GM20431 (cell line): ENCODE results near the gene TAF1C.
"Not testable (repeated sequence)": the region's sequence is repeated elsewhere in the genome, so short reads cannot be mapped to it uniquely, and the experiment has no call there.

Experiments used
- in situ Hi-C: fragments of 300-500 bp; cut with MseI, MboI; formaldehyde crosslinking; loops from one replicate; pipeline ENCODE4 v1.15.0; 2020; ENCODE audit warnings: low sequenced_read_pairs; ENCODE audit not compliant: unreplicated experiment

Gene TAF1C

GRCh38 chr16:84186685-84187437 lies at the start of gene TAF1C:
TAF1C (minus strand) TSS chr16:84187057; CDS start chr16:84184988, 2,069 bp downstream.
- in situ Hi-C loops = loop anchor here (10.0 to 25.0 kb wide), 2 partner anchors 102 to 225 kb away; partner anchors contain the start of genes NECAB2 and OSGIN1

DNA sequence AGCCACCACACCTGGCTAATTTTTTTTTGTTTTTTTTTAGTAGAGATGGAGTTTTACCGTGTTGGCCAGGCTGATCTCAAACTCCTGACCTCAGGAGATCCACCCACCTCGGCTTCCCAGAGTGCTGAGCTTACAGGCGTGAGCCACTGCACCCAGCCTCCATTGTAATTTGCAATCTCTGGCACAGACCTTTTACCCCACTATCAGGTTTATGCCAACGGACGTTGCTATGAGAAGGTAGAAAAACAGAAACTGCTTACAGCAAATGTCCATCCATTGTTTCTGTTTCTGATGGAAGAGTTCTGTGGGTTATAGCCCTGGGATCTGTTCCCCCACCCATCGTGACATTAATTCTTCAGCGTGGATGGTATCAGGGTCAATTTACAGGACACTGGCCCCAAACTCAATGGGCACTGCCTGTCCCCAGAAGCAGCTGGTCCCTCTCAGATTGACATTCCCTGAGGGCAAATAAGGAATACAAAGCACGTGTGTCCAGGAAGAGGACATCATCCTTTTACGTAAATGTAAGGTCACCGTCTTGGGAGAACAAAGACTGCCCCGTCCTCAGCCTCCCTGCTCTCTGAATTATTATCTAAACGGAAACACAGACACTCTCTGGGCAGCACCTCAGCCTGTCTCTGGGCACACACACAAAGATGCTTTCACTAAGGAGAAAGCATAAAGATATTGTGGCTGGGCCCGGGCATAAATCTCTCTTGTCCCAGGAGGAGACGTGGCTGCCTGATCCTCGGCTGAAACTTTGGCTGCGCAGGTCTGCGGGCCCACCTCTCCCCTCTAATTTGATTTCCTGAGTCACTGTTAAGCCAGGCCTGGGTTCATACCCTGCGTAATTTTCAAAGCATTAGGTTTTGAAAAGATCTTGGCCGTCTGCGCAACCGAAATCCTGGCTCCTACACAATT lies 47.7 kb upstream of the TAF1C start:
- in situ Hi-C loops = no loop called here

DNA sequence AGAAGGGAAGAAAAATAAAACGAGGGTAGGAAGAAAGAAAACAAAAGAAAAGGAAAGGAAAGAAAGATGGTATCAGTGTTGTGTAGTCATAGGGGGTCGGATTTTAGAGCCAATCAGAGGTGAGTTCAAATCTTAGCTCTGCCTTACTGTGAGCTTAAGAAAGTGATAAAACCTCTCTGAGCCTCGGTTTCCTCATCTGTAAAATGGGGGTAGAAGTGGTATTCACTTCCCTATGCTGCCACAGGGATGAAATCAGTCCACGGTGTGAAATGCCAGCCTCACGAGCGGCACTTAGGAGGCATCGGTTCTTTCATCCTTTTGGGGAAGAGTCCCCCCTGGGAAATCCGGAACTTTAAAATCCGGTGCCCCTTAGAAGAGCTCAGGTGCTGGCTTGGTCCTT lies 46.9 kb upstream of the TAF1C start:
- in situ Hi-C loops = no loop called here

GRCh38 chr16:84232969-84233368 lies 46.1 kb upstream of the TAF1C start:
- in situ Hi-C loops = no loop called here

DNA sequence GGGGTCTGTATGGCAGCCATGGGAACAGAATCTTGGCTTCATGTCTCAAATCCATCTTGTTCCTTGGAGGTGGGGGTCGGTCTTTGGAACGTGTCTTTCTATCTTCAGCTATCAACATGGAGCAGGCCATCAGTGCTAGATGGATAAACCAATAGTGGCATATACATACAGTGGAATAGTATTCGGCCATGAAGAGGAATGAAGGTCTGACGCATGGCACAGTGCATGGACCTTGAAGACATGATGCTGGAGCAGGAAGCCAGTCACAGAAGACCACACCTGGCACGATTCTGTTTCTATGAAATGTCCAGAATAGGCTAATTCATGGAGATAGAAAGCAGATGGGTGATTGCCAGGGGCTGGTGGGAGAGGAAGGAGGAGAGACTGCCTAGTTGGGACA lies 45.2 kb upstream of the TAF1C start:
- in situ Hi-C loops = no loop called here

- in situ Hi-C loops = no loop called here
Measured at GRCh38 chr16:84229471-84229870, 42.6 kb upstream of the TAF1C start.

DNA sequence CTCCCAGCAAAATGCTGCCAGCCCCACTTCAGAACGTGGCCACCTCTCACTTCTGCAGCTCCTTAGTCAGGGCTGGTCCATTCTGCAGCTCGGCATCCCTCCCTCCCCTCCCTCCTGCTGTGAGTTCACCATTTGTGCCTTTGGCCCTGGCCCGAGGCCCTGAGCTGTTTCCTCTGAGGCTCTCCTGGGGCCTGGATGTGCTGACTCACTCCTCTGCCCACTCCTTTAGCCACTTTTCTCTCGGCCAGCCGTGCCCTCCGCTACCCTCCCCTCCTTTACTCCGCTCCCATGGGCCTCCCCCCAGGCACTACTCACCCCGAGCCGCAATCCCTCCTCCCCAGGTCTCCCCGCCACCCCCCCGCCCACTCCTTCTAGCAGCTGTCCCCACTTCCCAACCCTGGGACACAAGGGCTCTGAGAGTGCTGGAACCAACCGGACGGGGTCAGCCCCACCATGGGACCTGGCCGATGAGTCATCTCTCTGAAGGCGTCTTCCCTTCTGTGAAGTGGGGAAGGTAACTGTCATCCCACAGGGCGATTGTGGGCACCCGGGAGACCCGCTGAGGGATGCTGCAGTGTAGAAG lies 41.5 kb upstream of the TAF1C start:
- in situ Hi-C loops = no loop called here

DNA sequence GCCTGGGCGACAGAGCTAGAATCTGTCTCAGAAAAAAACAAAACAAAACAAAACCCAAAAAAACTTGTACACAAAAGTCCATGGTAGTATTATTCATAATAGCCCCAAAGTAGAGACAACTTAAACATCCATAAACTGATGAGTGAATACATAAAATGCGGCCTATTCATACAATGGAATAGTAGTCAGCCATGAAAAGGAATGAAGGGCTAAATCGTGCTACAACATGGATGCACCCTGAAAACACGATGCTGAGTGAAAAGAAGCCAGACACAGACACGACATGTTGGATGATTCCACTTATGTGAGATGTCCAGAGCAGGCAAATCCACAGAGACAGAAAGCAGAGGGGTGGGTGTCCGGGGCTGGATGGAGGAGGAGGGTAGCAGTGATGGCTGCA lies 40.7 kb upstream of the TAF1C start:
- in situ Hi-C loops = no loop called here

GRCh38 chr16:84226026-84226425 lies 39.2 kb upstream of the TAF1C start:
- in situ Hi-C loops = no loop called here

DNA sequence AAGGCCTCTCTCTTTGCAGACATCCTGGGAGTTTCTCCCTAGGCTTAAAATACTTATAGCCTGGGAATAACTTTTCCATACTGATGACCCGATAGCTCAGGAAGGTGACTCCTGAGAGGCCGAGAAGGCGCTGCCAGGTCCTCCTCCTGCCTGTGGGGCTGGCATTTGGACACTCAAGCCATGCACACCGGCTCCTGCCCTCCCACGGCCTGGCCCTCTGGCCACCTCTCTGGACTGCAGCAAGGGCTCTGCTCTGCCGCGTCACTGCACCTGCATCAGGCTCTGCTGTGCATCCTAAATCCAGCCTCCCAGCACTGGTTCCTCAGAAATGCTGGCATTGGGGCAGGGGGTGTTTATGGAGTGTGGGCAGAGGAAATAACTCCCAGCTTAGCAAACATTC lies 38.7 kb upstream of the TAF1C start:
- in situ Hi-C loops = no loop called here

GRCh38 chr16:84225126-84225525 lies 38.3 kb upstream of the TAF1C start:
- in situ Hi-C loops = no loop called here

GRCh38 chr16:84224554-84224953 lies 37.7 kb upstream of the TAF1C start:
- in situ Hi-C loops = no loop called here

DNA sequence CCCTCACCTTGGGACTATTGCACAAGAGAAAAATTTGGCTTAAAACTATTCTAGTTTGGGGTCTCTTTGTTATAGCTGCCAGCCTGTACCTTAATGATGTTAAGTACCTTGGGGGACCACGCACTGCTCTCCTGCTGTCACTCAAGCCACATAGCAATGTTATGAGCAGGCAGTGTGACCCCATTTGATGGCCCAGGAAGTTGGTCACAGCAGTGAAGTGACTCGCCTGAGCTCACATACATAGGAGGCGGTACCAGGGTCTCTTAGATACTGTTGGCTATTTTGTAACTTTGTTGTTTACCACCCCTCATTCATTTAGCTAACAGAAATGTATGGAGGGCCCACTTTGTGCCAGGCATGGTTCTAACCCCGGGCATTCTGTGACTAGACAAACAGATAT lies 36.6 kb upstream of the TAF1C start:
- in situ Hi-C loops = no loop called here

- in situ Hi-C loops = no loop called here
Measured at GRCh38 chr16:84220851-84221250, 34.0 kb upstream of the TAF1C start.

DNA sequence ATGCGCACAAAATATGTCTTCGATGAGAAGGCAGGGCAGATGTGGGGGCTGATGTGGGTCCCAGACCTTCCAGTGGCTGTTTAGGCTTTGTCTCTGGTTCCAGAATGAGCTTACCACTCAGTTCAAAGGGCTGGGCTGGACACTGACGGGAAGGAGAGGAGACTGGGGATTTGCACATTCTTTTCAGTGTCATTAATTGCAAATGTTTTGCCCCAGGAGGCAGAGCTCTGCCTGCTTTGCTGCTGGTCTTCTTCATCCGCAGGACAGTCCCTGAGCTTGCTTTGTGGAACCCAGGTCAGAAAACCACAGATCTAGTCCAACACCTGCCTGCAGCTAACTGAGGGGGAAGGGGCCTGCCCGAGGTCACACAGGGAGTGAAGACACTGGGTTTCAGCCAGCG lies 32.1 kb upstream of the TAF1C start:
- in situ Hi-C loops = no loop called here

DNA sequence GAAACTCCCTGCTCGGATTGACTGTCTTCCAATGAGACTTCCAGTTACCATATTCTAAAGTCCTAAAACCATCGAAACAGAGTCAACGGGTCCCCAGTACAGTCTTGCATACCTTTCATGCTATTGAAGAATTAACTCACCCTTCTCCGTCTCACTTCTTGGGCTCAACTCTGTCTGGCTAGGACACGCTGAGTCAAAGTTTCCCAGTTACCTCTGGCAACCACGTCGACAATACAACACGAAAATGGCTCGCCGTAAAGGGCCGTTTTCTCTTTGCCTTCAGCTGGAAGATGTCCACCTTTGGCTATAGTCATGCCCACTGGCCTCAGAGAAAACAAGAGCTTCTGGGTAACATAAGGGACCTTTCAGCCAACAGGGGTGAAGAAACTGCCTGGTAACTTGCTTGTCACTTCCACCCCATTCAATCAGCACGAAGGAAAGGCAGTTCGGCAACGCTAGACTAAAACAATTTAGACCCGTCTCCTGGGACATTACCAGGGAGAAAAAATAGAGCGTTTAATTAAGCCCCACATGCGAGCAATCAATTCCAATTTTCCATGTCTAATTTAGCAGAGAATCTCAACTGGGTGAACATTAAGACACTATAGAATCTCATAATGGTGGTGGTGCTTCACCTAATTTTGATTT lies 31.4 kb upstream of the TAF1C start:
- in situ Hi-C loops = no loop called here

GRCh38 chr16:84216144-84216543 lies 29.3 kb upstream of the TAF1C start:
- in situ Hi-C loops = not testable (repeated sequence)

DNA sequence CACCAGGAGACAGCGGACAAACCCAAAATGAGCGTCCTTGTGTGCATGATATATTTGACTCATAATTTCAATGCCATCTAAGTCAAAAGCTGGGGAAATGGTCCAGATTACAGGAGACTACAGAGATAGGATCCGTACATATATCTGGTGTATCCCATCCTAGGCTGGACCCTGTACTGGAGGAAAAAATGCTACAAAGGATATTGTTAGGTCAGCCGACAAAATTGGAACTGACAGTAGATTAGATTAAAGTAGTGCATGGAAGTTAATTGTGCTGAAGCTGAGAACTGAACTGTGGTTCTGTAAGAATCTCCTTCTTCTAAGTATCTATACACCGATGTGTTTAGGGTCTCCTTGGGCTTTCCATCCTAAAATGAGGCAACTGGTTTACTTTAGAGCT lies 28.7 kb upstream of the TAF1C start:
- in situ Hi-C loops = no loop called here

DNA sequence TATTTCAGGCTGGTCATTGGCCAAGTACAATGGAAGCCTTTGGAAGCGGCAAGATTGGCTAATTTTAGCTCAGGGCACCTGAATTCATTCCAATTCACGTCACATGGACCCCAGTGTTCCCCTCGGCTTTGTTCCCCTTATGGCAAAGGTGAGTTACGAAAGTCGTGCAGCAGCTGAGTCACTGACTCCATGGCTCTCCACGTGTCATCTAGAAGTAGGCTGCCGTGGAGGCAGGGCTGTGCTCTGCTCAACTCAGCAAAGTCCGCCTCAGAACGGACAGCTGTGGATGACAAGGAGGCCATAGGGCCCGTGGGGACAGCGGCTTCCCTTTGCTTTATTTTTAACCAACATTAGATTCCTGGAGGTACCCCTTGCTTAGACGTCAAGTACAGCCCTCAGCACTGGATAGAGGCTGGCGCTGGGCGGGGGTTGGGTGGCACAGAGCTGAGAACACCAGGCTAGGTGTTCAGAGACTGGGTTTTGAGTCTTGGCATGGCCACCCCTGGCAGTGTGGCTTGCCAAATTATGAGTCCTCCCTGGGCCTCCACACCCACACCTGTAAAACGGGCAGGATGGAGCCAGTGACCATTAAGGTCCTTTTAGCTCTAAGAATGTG lies 27.7 kb upstream of the TAF1C start:
- in situ Hi-C loops = no loop called here

GRCh38 chr16:84212631-84213030 lies 25.8 kb upstream of the TAF1C start:
- in situ Hi-C loops = no loop called here
